MM.1S (cell line): ENCODE data around the gene SLC35F3.

Experiments
- EZH2 ChIP-seq: fragments of 300-600 bp; sonication (generic); optimal IDR thresholded peaks from 2 replicates; pipeline ENCODE3; 2017; ENCODE audit warnings: low read depth, mild to moderate bottlenecking, antibody characterized with exemption, low read length, mixed read lengths
- TF ChIP-seq, protein P1 (sequence below): fragments of 300-600 bp; sonication (generic); IDR thresholded peaks from 2 replicates; pipeline ENCODE4 v1.5.1; 2016; ENCODE audit warnings: antibody characterized with exemption, low read length, mixed read lengths

DNA sequence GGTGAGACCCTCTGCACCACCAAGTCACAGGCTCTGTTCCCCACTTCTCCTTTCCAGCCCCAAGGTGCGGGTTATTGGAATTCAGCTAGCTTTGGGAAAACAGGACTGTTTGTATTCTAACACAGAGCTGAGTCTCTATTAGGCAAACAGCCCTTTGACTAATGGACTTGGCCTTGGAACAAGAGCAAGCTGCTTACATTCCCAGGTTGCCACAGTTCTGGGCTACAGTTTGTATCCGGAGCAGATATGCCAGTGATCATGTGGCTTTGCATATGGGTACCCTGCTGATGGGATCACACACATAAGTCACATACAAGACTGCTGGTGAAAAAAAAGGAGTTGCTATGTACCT lies 358.3 kb downstream of the SLC35F3 start:
- TF ChIP-seq, protein P1, sequence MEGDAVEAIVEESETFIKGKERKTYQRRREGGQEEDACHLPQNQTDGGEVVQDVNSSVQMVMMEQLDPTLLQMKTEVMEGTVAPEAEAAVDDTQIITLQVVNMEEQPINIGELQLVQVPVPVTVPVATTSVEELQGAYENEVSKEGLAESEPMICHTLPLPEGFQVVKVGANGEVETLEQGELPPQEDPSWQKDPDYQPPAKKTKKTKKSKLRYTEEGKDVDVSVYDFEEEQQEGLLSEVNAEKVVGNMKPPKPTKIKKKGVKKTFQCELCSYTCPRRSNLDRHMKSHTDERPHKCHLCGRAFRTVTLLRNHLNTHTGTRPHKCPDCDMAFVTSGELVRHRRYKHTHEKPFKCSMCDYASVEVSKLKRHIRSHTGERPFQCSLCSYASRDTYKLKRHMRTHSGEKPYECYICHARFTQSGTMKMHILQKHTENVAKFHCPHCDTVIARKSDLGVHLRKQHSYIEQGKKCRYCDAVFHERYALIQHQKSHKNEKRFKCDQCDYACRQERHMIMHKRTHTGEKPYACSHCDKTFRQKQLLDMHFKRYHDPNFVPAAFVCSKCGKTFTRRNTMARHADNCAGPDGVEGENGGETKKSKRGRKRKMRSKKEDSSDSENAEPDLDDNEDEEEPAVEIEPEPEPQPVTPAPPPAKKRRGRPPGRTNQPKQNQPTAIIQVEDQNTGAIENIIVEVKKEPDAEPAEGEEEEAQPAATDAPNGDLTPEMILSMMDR: no peak
- TF ChIP-seq EZH2: no peak
